Measurements from ENCODE around the gene RGS14.
A peak's percentile ranks its signal among the peaks of the same experiment; 100 is the strongest.

RGS14 gene

GRCh38 chr5:177370488-177371119 lies 12.9 kb downstream of the RGS14 start:
- no peaks in the 10 kb centered on the region for H3K79me2 ChIP-seq (ENCODE audit: insufficient read depth, low read length)
- 0 out of 2 replicates have a peak, but pooled peaks cover 4% of the 10 kb centered on the region for H3K36me3 ChIP-seq (ENCODE audit: insufficient read depth, low read length)
- H3K4me1 ChIP-seq (ENCODE audit: insufficient read depth, low read length, poor library complexity, severe bottlenecking) = peaks cover 22% of the 10 kb centered on the region
- no peak overlapping the region for H3K4me3 ChIP-seq (ENCODE audit: low read length, poor library complexity, severe bottlenecking)
- no peaks in the 10 kb centered on the region for H3K9me2 ChIP-seq (replicated peaks; ENCODE audit: low read depth, low read length)
- no peaks in the 10 kb centered on the region for H3F3A ChIP-seq (ENCODE audit: low read depth)
- no peak overlapping the region for H3K9ac ChIP-seq (ENCODE audit: low read depth, low read length, poor library complexity, severe bottlenecking)
- H4K20me1 ChIP-seq (ENCODE audit: insufficient read depth, low read length, poor library complexity, severe bottlenecking) = no peaks in the 10 kb centered on the region
- H3K9me3 ChIP-seq (ENCODE audit: insufficient read depth, low read depth, low read length) = no peaks in the 10 kb centered on the region
- H2AFZ ChIP-seq (ENCODE audit: low read length) = no peak overlapping the region
- H3K27me3 ChIP-seq (ENCODE audit: insufficient read depth, low read length, poor library complexity, severe bottlenecking) = no peaks in the 10 kb centered on the region
- TF ChIP-seq EZH2phosphoT487 (IDR thresholded peaks at IDR 0.05; ENCODE audit: borderline replicate concordance) = no peak
- no peak for TF ChIP-seq CTCF (conservative IDR thresholded peaks at IDR 0.05; ENCODE audit: low read length)
- no peak overlapping the region for H3K4me2 ChIP-seq (ENCODE audit: low read depth, low read length, poor library complexity, severe bottlenecking)

GRCh38 chr5:177371120-177372033 lies 13.7 kb downstream of the RGS14 start:
- Histone ChIP-seq H4K20me1 (ENCODE audit: insufficient read depth, low read length, poor library complexity, severe bottlenecking) (no peaks in the 10 kb centered on the region), H3K4me2 (ENCODE audit: low read depth, low read length, poor library complexity, severe bottlenecking) (peak overlapping the region; percentile 60), H3K9ac (ENCODE audit: low read depth, low read length, poor library complexity, severe bottlenecking) (peak overlapping the region; percentile 17), H3K27me3 (ENCODE audit: insufficient read depth, low read length, poor library complexity, severe bottlenecking) (no peaks in the 10 kb centered on the region), H3K36me3 (ENCODE audit: insufficient read depth, low read length) (0 out of 2 replicates have a peak, but pooled peaks cover 4% of the 10 kb centered on the region), H3F3A (ENCODE audit: low read depth) (no peaks in the 10 kb centered on the region), H3K79me2 (ENCODE audit: insufficient read depth, low read length) (no peaks in the 10 kb centered on the region), H3K4me3 (ENCODE audit: low read length, poor library complexity, severe bottlenecking) (peak overlapping the region; percentile 48), H3K4me1 (ENCODE audit: insufficient read depth, low read length, poor library complexity, severe bottlenecking) (peaks cover 22% of the 10 kb centered on the region), H3K9me2 (replicated peaks; ENCODE audit: low read depth, low read length) (no peaks in the 10 kb centered on the region), H3K9me3 (ENCODE audit: insufficient read depth, low read depth, low read length) (no peaks in the 10 kb centered on the region), H2AFZ (ENCODE audit: low read length) (no peak overlapping the region)
- no peak for TF ChIP-seq CTCF (conservative IDR thresholded peaks at IDR 0.05; ENCODE audit: low read length)
- no peak for TF ChIP-seq EZH2phosphoT487 (IDR thresholded peaks at IDR 0.05; ENCODE audit: borderline replicate concordance)

GRCh38 chr5:177372034-177372896 lies 14.5 kb downstream of the RGS14 start:
- peak overlapping the region; percentile 60 for H3K4me2 ChIP-seq (ENCODE audit: low read depth, low read length, poor library complexity, severe bottlenecking)
- TF ChIP-seq CTCF (conservative IDR thresholded peaks at IDR 0.05; ENCODE audit: low read length) = no peak
- no peak for TF ChIP-seq EZH2phosphoT487 (IDR thresholded peaks at IDR 0.05; ENCODE audit: borderline replicate concordance)
- H3K79me2 ChIP-seq (ENCODE audit: insufficient read depth, low read length) = no peaks in the 10 kb centered on the region
- H3K36me3 ChIP-seq (ENCODE audit: insufficient read depth, low read length) = 0 out of 2 replicates have a peak, but pooled peaks cover 4% of the 10 kb centered on the region
- no peaks in the 10 kb centered on the region for H3F3A ChIP-seq (ENCODE audit: low read depth)
- H3K4me3 ChIP-seq (ENCODE audit: low read length, poor library complexity, severe bottlenecking) = peak overlapping the region; percentile 48
- no peaks in the 10 kb centered on the region for H3K9me2 ChIP-seq (replicated peaks; ENCODE audit: low read depth, low read length)
- no peak overlapping the region for H2AFZ ChIP-seq (ENCODE audit: low read length)
- peak overlapping the region; percentile 17 for H3K9ac ChIP-seq (ENCODE audit: low read depth, low read length, poor library complexity, severe bottlenecking)
- no peaks in the 10 kb centered on the region for H3K27me3 ChIP-seq (ENCODE audit: insufficient read depth, low read length, poor library complexity, severe bottlenecking)
- H3K9me3 ChIP-seq (ENCODE audit: insufficient read depth, low read depth, low read length) = no peaks in the 10 kb centered on the region
- H4K20me1 ChIP-seq (ENCODE audit: insufficient read depth, low read length, poor library complexity, severe bottlenecking) = no peaks in the 10 kb centered on the region
- H3K4me1 ChIP-seq (ENCODE audit: insufficient read depth, low read length, poor library complexity, severe bottlenecking) = peaks cover 22% of the 10 kb centered on the region
